HG03565 (cell line): Measurements from ENCODE around the gene FNDC10.

Source experiments
- ATAC-seq: cut with Tn5 transposase; IDR thresholded peaks from one replicate; pipeline ENCODE4 v1.9.1; 2021; ENCODE audit warnings: mild to moderate bottlenecking, moderate library complexity; ENCODE audit not compliant: unreplicated experiment

FNDC10 gene

DNA sequence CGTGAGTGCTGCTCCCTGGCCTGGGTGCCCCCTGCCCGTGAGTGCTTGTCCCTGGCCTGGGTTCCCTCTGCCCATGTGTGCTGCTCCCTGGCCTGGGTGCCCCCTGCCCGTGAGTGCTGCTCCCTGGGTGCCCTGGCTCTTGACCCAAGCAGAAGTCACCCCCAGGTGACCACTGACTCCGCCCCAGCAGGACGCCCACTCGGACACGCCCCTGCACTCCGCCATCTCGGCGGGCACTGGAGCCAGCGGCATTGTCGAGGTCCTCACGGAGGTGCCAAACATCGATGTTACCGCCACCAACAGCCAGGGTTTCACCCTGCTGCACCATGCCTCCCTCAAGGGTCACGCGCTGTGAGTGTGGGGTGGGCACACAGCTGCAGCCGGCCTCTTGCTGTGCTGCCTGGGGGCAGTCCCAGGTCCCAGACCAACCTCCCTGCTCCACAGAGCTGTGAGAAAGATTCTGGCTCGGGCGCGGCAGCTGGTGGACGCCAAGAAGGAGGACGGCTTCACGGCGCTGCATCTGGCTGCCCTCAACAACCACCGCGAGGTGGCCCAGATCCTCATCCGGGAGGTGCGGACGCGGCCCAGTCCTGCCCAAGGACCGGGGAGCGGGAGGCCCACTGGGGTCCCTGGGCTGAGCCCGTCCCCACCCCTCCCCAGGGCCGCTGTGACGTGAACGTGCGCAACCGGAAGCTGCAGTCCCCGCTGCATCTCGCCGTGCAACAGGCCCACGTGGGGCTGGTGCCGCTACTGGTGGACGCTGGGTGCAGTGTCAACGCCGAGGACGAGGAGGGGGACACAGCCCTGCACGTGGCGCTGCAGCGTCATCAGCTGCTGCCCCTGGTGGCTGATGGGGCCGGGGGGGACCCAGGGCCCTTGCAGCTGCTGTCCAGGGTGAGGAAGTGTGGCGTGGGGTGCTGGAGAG is 28.2 kb upstream of the FNDC10 start:
- ATAC-seq, result no peak

DNA sequence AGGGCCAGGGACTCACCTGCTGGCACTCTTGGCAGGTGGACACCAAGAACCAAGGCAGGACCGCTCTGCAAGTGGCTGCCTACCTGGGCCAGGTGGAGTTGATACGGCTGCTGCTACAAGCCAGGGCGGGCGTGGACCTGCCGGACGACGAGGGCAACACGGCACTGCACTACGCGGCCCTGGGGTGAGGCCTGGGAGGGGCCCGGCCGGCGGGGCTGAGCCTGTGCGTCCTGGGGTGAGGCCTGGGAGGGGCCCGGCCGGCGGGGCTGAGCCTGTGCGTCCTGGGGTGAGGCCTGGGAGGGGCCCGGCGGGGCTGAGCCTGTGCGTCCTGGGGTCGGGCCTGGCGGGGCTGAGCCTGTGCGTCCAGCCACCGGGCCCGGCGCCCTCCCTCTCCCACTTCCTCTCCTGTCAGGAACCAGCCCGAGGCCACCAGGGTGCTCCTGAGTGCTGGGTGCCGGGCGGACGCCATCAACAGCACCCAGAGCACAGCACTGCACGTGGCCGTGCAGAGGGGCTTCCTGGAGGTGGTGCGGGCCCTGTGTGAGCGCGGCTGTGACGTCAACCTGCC is 27.4 kb upstream of the FNDC10 start:
- no peak for ATAC-seq

DNA sequence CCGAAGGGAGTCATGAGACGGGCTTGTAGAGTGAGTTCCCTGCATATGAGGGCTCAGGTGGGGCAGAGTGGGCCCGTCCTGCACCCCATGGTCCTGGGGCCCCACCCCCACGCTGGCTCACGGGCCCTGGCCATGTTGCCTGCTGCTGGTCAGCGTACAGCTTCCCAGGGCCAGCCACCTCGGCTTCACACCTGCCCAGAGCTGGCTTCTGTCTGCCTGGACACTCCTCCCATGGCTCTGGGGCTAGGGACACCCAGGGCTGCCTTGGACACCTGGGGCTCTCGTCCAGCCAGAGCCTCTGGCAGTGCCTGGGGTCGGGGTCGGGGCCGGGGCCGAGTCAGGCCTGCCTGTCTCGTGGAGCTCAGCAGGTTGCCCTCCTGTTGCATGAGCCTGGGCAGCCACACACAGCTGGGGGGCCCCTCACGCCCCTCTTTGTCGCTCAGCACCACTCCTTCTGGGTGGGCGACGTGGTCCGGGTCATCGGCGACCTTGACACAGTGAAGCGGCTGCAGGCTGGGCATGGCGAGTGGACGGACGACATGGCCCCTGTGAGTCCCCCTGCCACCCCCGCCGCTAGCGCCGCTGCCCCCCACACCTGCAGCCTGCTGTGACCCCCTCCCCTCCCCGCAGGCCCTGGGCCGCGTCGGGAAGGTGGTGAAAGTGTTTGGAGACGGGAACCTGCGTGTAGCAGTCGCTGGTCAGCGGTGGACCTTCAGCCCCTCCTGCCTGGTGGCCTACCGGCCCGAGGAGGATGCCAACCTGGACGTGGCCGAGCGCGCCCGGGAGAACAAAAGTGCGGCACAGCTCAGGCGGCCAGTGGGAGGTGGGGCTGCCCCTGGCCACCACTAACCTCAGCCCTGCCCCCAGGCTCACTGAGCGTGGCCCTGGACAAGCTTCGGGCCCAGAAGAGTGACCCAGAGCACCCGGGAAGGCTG is 26.5 kb upstream of the FNDC10 start:
- ATAC-seq, result no peak

DNA sequence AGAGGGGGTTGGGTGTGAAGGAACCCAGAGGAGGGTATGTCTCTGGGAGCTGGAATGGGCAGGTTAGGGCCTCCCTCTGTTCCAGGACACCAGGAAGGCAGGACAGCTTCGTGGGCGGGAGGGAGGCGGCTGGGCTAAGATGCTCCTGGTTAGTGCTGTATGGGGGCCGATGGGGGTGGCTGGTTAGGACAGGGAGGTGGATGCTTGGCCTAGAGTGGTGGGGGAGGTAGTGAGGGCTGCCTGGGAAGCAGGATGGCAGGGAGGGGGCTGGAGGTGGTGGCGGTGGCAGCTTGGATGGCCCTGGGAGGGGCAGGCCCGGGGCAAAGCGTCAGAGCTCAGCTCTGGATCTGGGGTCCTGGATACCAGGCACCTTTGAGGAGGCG is 25.9 kb upstream of the FNDC10 start:
- no peak for ATAC-seq

DNA sequence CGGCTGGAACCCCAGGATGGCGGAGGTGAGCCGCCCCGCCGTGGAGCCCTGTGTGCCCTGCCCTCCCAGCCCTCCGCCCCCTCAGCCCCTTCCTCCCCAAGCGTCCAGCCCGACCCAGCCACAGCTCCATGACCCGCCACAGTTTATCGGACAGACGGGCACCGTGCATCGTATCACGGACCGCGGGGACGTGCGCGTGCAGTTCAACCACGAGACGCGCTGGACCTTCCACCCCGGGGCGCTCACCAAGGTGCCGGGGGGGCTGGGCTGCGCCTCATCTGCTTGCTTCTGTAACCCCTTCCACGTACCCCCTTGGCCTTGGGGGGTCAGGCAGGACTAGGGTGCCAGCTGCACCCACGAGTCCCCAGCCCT is 25.5 kb upstream of the FNDC10 start:
- ATAC-seq, result no peak

DNA sequence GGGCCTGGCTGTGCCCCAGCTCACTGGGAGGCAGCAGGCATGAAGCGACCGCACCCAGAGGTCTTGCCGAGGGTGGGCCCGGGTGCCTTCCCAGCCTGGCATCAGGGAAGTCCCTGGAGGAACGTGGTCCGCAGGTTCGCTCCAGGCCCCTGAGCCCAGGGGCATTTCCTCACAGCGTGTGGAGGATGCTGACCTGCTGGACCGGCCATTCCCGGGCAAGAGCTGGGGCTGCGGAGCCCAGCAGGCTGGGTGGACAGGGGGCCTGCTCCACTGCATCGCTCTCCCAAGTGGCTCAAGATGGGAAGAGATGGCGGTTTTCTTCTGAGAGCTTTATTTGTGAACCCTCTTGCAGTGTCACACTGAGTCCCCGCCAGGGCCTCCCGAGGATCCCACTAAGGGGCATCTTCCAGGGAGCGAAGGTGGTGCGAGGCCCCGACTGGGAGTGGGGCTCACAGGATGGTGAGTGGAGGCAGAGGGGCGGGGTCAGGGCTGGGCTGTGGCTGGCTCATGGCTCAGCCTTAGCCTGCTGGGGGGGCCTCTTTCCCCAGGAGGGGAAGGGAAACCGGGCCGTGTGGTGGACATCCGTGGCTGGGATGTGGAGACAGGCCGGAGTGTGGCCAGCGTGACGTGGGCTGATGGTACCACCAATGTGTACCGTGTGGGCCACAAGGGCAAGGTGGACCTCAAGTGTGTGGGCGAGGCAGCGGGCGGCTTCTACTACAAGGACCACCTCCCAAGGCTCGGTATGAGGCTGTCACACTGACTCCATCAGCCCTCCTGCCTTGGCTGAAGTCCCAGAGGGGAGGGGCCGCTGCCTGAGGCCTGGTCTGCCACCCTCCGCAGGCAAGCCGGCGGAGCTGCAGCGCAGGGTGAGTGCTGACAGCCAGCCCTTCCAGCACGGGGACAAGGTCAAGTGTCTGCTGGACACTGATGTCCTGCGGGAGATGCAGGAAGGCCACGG is 24.8 kb upstream of the FNDC10 start:
- no peak for ATAC-seq

DNA sequence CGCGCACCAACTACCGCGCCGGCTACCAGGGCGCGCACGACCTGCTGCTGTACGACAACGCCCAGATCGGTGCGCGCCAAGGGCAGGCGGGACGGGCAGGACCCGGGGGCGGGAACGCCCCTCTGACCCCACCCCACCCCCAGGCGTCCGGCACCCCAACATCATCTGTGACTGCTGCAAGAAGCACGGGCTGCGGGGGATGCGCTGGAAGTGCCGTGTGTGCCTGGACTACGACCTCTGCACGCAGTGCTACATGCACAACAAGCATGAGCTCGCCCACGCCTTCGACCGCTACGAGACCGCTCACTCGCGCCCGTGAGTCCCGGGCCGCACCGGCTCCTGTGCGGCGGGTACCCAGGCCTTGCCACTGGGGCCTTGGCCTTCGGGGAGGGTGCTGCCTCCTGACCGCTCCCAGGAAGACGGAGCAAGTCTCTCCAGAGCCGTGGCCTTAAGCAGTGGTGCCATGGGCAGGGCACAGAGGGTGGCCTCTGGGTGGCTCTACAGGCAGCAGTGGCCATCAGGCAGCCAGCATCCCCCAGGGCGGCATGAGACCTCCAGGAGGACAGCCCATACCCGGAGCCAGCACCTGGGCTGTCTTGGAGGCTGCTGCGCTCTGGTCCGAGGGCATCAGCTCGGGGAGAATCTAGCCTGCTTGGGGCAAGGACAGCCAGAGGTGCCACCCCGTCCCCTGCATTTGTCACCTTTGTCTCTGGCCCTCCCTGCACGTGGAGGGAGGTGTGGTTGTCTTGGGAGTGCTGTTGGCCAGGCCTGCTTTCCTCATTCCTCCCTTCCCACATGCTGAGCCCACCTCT is 23.9 kb upstream of the FNDC10 start:
- no peak for ATAC-seq

DNA sequence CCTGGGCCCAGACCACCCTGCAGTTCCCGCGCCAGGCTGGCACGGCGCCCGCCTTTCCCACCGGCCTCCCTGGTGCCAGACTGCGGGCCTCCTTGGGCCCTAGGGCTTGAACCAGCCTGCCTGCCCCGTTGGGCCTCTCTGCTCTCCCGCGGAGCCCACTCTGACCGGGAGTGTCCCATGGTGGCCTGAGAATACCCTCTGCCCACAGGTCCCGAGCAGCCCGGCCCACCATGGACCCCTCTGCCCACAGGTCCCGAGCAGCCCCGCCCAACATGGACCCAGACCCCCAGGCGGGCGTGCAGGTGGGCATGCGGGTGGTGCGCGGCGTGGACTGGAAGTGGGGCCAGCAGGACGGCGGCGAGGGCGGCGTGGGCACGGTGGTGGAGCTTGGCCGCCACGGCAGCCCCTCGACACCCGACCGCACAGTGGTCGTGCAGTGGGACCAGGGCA is 23.3 kb upstream of the FNDC10 start:
- ATAC-seq, result no peak

DNA sequence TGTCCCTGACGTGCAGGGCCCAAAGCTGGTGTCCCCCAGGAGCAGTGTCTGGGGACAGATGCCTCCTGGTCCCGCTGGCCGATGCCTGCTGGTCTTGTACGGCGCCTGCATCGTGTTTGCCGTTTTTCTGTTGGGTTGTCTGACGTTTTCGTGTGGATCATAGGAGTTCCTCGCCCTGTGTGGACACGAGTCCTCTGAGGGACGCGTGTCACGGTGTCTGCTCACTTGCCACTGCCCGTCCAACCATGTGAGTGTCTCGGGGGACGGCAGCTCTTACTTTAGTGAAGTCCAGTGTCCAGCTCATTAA is 22.8 kb upstream of the FNDC10 start:
- ATAC-seq, result no peak

DNA sequence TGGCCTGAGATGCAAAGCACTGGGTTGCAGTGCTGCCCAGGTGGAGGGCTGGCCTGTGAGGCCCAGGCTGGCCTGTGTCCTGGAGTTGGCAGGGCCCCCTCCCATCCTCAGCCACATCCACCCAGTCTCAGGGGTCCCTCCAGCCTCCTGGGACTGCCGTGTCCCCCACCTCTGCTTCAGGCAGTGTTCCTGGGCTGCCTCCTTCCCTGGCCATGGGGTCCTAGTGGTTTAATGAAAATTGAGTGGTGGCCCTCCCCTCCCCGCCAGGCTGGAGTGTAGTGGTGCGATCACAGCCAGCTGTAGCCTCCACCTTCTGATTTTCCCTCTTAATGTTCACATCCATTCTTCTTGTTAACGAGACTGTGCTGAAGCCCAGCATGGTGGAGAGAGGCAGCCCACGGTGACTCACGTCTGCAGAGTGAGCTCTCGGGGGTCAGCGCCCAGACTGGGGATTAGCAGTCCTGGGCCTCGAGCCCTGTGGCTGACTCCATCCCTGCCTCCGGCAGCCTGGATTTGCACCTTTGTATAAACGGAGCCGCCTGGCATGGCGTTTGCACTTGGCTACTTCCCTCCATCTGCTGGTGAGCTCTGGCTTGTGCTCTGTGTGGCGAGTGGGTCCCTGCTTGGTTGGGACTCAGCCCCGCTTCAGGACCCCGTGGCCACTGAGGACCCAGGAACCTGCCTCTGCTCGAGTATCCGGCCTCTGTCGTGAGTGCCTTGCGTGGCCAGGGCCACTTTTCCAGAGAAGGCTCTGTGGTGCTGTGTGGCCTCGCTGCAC is 22.3 kb upstream of the FNDC10 start:
- no peak for ATAC-seq

DNA sequence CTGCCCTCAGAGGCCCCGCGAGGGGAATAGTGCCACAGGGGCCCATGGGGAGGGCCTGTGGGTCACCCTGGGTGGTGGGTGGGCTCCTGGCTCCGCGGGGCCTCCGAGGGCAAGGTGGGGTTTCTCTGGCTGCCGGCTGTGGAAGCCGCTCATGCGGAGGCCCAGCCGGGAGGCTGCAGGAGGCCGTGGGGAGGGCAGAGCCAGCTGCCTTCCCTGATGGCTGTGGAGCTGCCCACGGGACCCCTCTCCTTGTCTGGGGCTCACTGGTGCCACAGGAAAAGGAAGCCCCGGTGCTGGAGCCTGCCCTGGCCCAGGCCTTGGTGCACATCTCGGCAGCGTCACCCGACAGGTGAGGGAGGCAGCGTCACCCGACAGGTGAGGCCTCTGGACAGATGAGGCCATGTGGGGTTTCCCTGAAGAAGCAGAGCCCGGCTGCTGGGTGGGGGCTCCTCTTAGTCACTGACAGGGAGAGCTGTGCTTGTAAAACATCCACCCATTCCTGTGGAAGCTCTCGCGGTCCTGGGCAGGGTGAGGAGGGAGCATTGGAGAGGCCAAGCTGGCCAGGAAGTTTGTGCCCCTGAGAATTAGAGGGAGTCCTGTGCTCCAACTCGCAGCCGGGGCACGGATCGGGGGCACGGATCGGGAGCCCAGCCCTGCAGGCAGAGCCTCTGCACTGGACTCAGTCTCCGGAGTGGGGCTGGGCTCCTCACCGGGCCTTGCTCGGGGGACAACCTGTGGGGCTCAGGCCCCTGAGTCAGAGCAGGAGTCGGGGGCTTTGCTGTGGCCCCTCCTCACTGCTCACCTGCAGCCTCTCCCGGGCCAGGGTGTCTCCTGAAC is 21.5 kb upstream of the FNDC10 start:
- ATAC-seq, result no peak

DNA sequence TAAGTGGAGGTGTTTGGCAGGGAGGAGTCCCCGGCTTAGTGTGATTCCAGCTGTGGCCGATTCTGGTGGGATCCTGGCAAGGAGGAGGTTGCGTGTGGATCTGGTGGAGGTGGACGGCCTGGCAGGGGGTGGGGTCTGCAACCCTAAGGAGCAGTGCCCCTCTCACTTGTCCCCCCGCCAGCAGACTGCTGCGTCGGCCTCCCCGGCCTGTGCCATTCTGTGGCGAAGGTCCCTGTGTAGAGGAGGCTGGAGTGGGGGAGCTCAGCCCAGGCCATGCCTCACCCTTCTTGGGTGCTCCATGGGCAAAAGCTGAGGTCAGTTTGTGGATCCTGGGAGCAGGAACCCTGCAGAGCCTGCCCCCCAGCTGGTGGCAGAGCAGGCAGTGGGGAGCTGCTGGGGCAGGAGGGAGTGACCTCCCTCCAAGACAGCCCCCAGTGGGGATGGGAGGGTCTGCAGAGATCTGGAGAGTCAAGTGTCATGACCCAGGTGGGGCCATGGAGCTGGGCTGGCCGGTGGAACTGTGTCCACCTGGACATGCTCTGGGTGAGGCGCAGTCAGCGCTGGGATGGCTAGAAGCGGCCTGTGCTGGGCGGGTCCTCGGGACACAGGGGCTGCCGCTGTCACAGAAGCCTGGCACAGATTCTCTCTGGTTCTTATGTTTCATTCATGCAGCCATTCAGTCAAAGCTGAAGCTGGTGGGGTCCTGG is 20.7 kb upstream of the FNDC10 start:
- no peak for ATAC-seq

DNA sequence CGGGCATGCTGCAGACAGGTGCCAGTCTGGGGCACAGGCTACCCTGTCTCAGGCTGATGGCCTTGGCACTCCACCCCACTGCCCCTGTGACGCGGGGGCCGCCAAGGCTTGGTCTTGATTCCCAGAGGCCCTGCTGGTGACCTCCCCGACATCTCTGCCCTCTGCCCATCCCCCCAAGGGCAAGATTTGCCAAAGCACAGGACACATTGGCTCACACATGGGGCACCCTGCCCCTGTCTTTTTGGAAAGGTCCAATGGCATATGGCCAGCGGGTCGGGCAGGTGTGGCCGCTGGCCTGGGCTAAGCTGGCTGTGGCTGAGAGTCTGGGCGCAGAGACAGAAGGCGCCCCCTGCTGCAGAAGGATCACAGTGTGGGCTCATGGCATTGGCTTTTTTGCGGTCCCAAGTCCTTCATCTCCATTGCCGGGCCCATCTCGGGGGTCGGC is 20.0 kb upstream of the FNDC10 start:
- ATAC-seq, result no peak

DNA sequence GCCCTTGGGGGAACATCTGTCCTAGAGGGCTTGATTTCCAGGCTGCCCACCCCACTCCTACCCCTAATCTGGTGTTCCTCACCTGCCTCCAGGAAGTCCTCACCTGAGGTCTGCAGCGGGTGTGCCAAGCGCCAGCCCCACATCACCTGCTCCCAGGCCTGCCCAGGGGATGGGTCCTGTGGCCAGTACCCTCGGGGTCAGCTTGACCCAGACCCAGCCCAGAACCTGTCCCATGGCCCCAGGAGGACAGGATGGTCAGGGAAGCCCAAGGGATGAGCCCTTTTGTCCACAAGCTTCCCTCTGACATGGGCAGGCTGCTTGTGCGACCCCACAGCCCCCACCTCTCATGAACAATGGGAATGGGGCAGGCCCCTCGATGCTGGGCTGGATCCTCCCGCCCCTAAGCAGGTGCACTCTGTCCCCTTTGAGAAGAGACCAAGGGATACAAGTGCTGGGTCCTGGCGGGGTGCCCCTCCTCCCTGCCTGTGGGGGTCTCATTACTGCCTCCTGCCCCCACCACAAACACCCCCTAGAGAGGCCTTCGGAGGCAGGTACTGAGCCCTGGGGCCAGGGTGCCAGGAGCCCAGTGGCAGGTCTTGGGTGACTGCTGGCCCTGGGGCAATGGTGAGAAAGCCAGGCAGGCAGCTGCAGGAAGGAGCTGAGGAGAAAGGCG is 18.6 kb upstream of the FNDC10 start:
- ATAC-seq, result no peak

DNA sequence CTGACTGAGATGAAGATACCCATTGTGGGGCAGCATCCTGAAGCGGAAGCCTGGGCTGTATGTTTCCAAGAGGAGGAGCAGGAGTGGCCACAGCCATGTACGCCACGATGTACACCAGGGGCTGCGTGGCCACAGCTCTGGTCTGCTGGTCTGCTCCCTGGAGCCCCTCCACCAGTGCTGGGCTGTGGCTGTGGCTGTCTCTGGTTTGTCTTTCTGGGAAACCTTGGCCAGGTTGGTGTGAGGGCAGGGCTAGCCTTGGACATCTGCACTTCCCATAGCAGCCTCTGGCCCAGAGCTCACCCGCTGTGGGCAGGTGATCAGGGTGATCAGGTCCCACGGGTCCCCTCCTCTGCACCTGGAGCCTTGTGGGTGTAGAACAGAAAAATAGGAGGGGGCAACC is 18.0 kb upstream of the FNDC10 start:
- no peak for ATAC-seq

DNA sequence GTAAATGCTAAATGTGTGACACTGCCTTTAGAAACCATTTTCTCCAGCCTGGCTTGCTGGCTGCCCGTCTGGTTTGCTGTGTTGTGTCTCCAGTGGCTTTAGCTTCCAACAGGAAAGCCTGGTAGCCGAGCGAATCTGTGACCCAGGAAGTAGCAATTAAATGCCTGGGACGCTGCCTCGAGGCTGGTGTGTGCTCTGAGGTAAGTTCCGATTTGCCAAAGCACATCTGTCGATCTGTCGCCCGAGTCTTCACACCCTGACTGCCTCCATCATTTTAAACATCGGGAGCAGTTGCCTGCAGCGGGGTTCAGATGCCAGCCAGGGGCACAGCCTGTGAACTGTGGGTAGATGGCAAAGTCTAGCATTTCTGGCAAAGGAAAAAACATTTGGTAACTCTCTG is 17.6 kb upstream of the FNDC10 start:
- no peak for ATAC-seq

DNA sequence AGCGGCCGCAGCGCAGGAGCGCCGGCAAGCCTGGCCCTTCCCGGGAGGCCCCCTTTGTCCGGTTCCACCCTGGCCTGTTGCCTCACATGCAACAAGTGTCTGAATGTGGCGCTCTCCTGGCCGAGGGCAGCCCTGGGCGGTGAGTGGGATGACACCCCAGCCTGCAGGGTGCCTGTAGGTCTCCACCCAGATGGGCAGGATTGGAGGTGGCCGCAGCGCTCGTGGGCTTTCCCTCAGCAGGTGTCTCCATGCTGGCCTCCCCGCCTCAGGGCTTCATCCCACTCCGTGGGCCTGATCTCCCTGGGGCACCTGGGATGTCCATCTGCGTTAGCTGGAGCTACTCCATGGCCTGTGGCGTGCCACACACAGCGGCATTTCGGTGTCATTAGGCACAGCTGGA is 16.9 kb upstream of the FNDC10 start:
- ATAC-seq, result no peak
